BJ (cell line): ENCODE data around the gene FAM168B. TPM values are rescaled to one million over a fixed set of nuclear protein-coding genes. Genes with fewer than 3 reads are reported as not detected.
"Not testable (repeated sequence)": the region's sequence is repeated elsewhere in the genome, so short reads cannot be mapped to it uniquely, and the experiment has no call there.

Experiments used
- CTCF ChIA-PET: fragments of 350-600 bp; formaldehyde crosslinking; extraction: SDS; loops from one replicate; lab custom pipeline; 2021; ENCODE audit warnings: antibody characterized with exemption, inconsistent platforms; lab: Yijun Ruan, JAX
- POLR2A ChIA-PET: fragments of 300-600 bp; sonication (Branson Sonifier 250); formaldehyde crosslinking; extraction: SDS; loops from one replicate; lab custom pipeline; 2021; ENCODE audit warnings: antibody characterized with exemption; lab: Charles Lee
- DNase-seq: peaks from one replicate; pipeline ENCODE4 v3.0.0-alpha.2; 2011; ENCODE audit warnings: low read depth
- H3K27me3 ChIP-seq: 2 replicates; pipeline ENCODE4 v1.6.0; 2011; ENCODE audit warnings: low read length; ENCODE audit not compliant: control insufficient read depth, insufficient read depth
- H3K36me3 ChIP-seq: 2 replicates; pipeline ENCODE4 v1.5.1; 2011; ENCODE audit warnings: low read length; ENCODE audit not compliant: control insufficient read depth, insufficient read depth
- H3K4me3 ChIP-seq: 2 replicates; pipeline ENCODE4 v1.5.1; 2011; ENCODE audit warnings: low read depth, mild to moderate bottlenecking, control low read depth, low read length
- polyA plus RNA-seq: library from polyadenylated mRNA; depleted of rRNA; stranded (reverse); fragments of >200 nt; gene quantifications from 2 replicates; pipeline ENCODE4 v1.2.3, GENCODE V29; 2011
- TF ChIP-seq, protein P1 (sequence below): IDR thresholded peaks from 2 replicates; pipeline ENCODE4 v1.5.1; 2011; ENCODE audit warnings: low read depth, mild to moderate bottlenecking, control low read depth, inconsistent platforms, low read length, moderate library complexity; ENCODE audit not compliant: insufficient read depth

The FAM168B gene
- polyA plus RNA-seq, 1 experiment, result 85.6 TPM

DNA sequence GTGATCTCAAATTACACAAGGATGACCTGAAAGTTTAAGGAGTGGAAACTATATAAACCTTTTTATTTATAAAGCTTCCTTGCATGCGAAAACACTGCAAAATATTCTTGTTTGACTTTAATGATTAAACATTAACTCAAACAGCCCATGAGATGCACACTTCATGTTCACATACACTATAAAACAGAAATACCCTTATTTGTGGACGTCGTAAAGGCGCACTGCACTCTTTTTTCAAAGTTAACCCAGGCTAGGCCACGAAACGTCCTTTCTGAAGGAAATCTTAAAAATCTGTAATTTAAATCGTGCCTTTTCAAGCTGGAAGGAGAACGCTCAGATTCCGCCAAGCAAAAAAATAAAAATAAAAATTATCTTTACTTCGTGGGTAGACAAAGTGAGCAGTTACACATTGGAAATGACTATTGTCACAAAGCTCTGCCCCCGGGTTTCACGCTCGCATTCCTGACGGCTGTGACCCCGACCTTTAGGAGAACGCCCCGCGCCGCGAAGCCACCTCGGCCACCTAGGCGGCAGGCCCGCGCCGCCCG, 728 bp downstream of the FAM168B start:
- Histone ChIP-seq H3K36me3 (peaks cover 3% of the 10 kb centered on the region), H3K4me3 (peak overlapping the region; percentile 63), H3K27me3 (no peaks in the 10 kb centered on the region)
- no peak for DNase-seq
- CTCF ChIA-PET, result no interaction called here
- POLR2A ChIA-PET, result no interaction called here
- TF ChIP-seq, protein P1, sequence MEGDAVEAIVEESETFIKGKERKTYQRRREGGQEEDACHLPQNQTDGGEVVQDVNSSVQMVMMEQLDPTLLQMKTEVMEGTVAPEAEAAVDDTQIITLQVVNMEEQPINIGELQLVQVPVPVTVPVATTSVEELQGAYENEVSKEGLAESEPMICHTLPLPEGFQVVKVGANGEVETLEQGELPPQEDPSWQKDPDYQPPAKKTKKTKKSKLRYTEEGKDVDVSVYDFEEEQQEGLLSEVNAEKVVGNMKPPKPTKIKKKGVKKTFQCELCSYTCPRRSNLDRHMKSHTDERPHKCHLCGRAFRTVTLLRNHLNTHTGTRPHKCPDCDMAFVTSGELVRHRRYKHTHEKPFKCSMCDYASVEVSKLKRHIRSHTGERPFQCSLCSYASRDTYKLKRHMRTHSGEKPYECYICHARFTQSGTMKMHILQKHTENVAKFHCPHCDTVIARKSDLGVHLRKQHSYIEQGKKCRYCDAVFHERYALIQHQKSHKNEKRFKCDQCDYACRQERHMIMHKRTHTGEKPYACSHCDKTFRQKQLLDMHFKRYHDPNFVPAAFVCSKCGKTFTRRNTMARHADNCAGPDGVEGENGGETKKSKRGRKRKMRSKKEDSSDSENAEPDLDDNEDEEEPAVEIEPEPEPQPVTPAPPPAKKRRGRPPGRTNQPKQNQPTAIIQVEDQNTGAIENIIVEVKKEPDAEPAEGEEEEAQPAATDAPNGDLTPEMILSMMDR, result no peak

DNA sequence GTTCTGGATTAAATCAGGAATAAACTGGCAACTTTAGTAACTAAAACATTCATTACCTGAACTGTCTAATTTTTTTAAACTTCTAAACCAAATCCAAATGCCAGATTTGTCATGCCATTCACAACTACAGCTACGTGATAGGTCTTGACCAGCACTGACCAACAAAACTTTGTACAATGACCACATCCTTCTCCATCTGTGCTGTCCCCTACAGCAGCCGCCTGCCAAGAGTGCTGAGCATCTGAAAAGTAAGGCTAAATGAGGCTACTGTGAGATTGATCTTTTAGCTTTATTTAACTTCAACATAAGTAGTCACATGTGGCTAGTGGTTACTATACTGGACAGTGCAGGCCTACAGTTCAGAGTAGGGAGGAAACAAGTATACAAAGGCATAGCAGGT, 7.6 kb downstream of the FAM168B start:
- Histone ChIP-seq H3K27me3 (no peaks in the 10 kb centered on the region), H3K36me3 (peaks cover 8% of the 10 kb centered on the region), H3K4me3 (no peak overlapping the region)
- POLR2A ChIA-PET, result no interaction called here
- CTCF ChIA-PET, result no interaction called here
- TF ChIP-seq, protein P1, result no peak
- no peak for DNase-seq

DNA sequence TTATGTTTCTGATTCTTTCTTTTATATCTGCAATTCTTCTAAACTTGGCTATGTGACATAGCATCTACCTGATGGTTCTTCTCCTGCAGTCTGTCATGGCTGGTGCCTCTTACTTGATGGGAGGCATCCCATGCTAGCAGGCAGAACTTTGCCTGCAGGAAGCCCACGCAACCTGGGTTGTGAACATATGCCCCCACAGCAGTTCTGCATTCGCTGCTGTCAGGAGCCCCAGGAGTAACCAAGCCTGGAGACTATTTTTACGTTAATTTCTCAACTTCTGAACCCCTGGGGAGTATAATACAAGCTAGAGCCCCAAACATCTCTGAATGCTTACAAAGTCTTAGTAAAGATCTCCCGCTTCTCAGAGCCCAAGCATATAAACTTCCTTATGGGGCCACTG, 12.1 kb downstream of the FAM168B start:
- no peak for DNase-seq
- POLR2A ChIA-PET, result no interaction called here
- TF ChIP-seq, protein P1, result no peak
- no peak overlapping the region for H3K4me3 ChIP-seq
- H3K36me3 ChIP-seq, result peaks cover 10% of the 10 kb centered on the region
- H3K27me3 ChIP-seq, result no peaks in the 10 kb centered on the region
- CTCF ChIA-PET, result interaction anchor here (1.8 kb wide), 1 partner anchor 17 kb away, joined by 4 read pairs; no protein-coding TSS in a partner anchor

DNA sequence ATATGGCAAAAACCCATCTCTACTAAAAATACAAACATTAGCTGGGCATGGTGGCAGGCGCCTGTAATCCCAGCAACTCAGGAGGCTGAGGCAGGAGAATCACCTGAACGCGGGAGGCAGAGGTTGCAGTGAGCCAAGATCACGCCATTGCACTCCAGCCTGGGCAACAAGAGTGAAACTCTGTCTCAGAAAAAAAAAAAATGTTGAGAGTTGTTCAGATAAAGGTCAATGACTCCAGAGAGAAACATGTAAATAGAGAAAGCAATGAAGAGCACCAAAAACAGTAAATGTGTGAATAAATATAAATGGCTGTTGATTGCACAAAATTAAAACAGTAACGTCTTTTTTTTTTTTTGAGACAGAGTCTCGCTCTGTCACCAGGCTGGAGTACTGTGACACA, 13.3 kb downstream of the FAM168B start:
- POLR2A ChIA-PET, CTCF ChIA-PET, DNase-seq, H3K4me3 ChIP-seq, H3K27me3 ChIP-seq: not testable (repeated sequence)
- H3K36me3 ChIP-seq, result peaks cover 12% of the 10 kb centered on the region

DNA sequence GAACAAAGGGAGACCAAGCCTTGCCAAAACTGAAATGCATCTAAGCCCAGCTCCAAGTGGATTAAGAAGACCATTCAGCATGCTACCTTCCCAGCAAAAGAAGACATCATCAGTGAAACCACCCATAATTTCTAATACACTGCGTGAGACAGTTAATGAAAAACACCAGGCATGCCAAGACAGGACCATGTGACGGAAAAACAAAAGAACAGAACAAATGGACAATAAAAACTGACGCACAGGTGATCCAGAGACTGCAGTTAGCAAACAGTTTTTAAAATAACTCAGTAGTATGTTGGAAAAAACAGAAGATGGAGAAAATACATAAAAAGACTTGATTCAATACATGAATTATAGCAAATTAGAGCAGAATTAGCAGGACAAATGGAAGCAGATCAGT, 15.3 kb downstream of the FAM168B start:
- POLR2A ChIA-PET, result no interaction called here
- H3K4me3 ChIP-seq, result no peak overlapping the region
- H3K27me3 ChIP-seq, result no peaks in the 10 kb centered on the region
- peaks cover 12% of the 10 kb centered on the region for H3K36me3 ChIP-seq
- TF ChIP-seq, protein P1, result no peak
- DNase-seq, result no peak
- CTCF ChIA-PET, result no interaction called here

DNA sequence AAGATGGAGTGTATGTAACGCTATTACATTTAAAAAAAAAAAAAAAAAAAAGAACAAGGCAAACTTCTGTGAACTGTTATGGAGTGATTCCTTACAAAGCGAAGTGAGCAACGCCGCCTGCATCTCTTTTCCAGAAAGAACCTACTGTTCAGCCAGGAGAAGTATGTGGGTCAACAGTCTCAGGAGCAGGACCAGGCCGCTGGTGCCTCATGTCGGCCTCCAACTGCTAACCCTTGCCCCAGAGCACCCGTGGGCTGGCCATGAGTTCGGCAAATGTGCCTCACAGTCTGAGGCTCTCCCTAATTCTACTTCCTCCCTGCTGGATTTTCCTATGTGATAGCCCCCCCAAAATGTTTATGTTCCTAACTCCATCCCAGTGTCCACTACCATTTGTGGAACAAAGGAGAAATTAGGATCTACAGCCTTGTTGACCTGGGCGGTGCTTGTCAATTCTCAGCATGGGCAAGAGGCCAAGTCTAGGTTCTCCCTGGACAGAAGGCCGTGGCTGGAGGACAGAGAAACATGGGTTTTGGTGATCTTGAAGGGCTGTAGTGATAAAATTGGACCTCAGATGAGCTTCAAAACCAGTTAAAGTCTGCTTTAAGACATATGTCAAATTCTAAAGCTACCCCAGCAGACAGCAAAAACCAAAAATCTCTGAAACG, 15.9 kb downstream of the FAM168B start:
- H3K27me3 ChIP-seq, result no peaks in the 10 kb centered on the region
- no peak for DNase-seq
- CTCF ChIA-PET, result no interaction called here
- peaks cover 12% of the 10 kb centered on the region for H3K36me3 ChIP-seq
- POLR2A ChIA-PET, result no interaction called here
- TF ChIP-seq, protein P1, result no peak
- no peak overlapping the region for H3K4me3 ChIP-seq
